Measurements from ENCODE around the gene RABAC1. TPM values are rescaled to one million over a fixed set of nuclear protein-coding genes. Genes with fewer than 3 reads are reported as not detected.

Gene RABAC1
- polyA plus RNA-seq, 1 donor (not counting 4 experiments of a cell fraction or from before 2014, with no cell fraction given): 107 TPM

GRCh38 chr19:41930926-41931592, 28.1 kb downstream of the RABAC1 start:
- no peak for FAIRE-seq
- no peak for DNase-seq (ENCODE audit: low read depth, low spot score)
- Histone ChIP-seq H3K27ac (ENCODE audit: control insufficient read depth, insufficient read depth, low read length) (no peak overlapping the region), H3K9me3 (ENCODE audit: control insufficient read depth, low read depth, low read length) (no peaks in the 10 kb centered on the region), H3K36me3 (ENCODE audit: control insufficient read depth in 2 of 2, extremely low read depth in 1 of 2, insufficient read depth in 2 of 2, low read length in 2 of 2) (no peaks in the 10 kb centered on the region), H3K79me2 (ENCODE audit: control insufficient read depth, insufficient read depth, low read length) (no peaks in the 10 kb centered on the region), H3K9ac (ENCODE audit: control insufficient read depth, extremely low read depth, insufficient read depth, low read length) (no peak overlapping the region), H3K4me2 (ENCODE audit: control insufficient read depth, extremely low read depth, insufficient read depth, low read depth, low read length) (no peak overlapping the region), H3K9me1 (ENCODE audit: control insufficient read depth, extremely low read depth, insufficient read depth, low read length) (no peaks in the 10 kb centered on the region), H3K4me1 (ENCODE audit: control insufficient read depth, extremely low read depth, insufficient read depth, low read length) (peaks cover 12% of the 10 kb centered on the region), H3K4me3 (ENCODE audit: control insufficient read depth in 2 of 3, extremely low read depth in 1 of 3, insufficient read depth in 2 of 3, low read depth in 1 of 3, low read length in 3 of 3) (no peak overlapping the region), H3K27me3 (ENCODE audit: control insufficient read depth, extremely low read depth, insufficient read depth, low read length) (peaks cover 91% of the 10 kb centered on the region), H4K20me1 (ENCODE audit: control insufficient read depth, extremely low read depth, insufficient read depth, low read length) (peaks cover 3% of the 10 kb centered on the region), H2AFZ (ENCODE audit: control insufficient read depth, low read length) (no peak overlapping the region)
- dilution Hi-C loops (cut with MboI; ENCODE audit: extremely low pct_ligation_motif_present, low sequenced_read_pairs): no loop called here
- TF ChIP-seq EZH2 (IDR thresholded peaks at IDR 0.05; ENCODE audit: low read length) (no peak), CTCF (optimal IDR thresholded peaks at IDR 0.05 in 1 of 3, IDR thresholded peaks at IDR 0.05 in 1 of 3, conservative IDR thresholded peaks at IDR 0.05 in 1 of 3; ENCODE audit: extremely low read depth in 1 of 3, insufficient read depth in 2 of 3, low read length in 3 of 3) (peak; percentile 40 to 64 (median 41))

- TF ChIP-seq CTCF (optimal IDR thresholded peaks at IDR 0.05 in 1 of 3, IDR thresholded peaks at IDR 0.05 in 1 of 3, conservative IDR thresholded peaks at IDR 0.05 in 1 of 3; ENCODE audit: extremely low read depth in 1 of 3, insufficient read depth in 2 of 3, low read length in 3 of 3): no peak
- no peak for TF ChIP-seq EZH2 (IDR thresholded peaks at IDR 0.05; ENCODE audit: low read length)
- H3K27me3 ChIP-seq (ENCODE audit: control insufficient read depth, extremely low read depth, insufficient read depth, low read length): peaks cover 93% of the 10 kb centered on the region
- no peak overlapping the region for H3K4me3 ChIP-seq (ENCODE audit: control insufficient read depth in 2 of 3, extremely low read depth in 1 of 3, insufficient read depth in 2 of 3, low read depth in 1 of 3, low read length in 3 of 3)
- no peaks in the 10 kb centered on the region for H3K36me3 ChIP-seq (ENCODE audit: control insufficient read depth in 2 of 2, extremely low read depth in 1 of 2, insufficient read depth in 2 of 2, low read length in 2 of 2)
- no peak for FAIRE-seq
- H3K4me1 ChIP-seq (ENCODE audit: control insufficient read depth, extremely low read depth, insufficient read depth, low read length): peaks cover 9% of the 10 kb centered on the region
- H3K79me2 ChIP-seq (ENCODE audit: control insufficient read depth, insufficient read depth, low read length): no peaks in the 10 kb centered on the region
- dilution Hi-C loops (cut with MboI; ENCODE audit: extremely low pct_ligation_motif_present, low sequenced_read_pairs): no loop called here
- no peaks in the 10 kb centered on the region for H3K9me3 ChIP-seq (ENCODE audit: control insufficient read depth, low read depth, low read length)
- H3K9me1 ChIP-seq (ENCODE audit: control insufficient read depth, extremely low read depth, insufficient read depth, low read length): no peaks in the 10 kb centered on the region
- peaks cover 2% of the 10 kb centered on the region for H4K20me1 ChIP-seq (ENCODE audit: control insufficient read depth, extremely low read depth, insufficient read depth, low read length)
- no peak overlapping the region for H3K27ac ChIP-seq (ENCODE audit: control insufficient read depth, insufficient read depth, low read length)
- no peak overlapping the region for H3K4me2 ChIP-seq (ENCODE audit: control insufficient read depth, extremely low read depth, insufficient read depth, low read depth, low read length)
- H3K9ac ChIP-seq (ENCODE audit: control insufficient read depth, extremely low read depth, insufficient read depth, low read length): no peak overlapping the region
- no peak overlapping the region for H2AFZ ChIP-seq (ENCODE audit: control insufficient read depth, low read length)
- no peak for DNase-seq (ENCODE audit: low read depth, low spot score)
These were observed 28.8 kb downstream of the RABAC1 start for GRCh38 chr19:41930322-41930722.

All from keratinocyte (primary cell).